Activated B cell treated with CpG ODN at 0.5 μM for 24 hours (primary cell): ENCODE results near the gene MYO10. TPM values are rescaled to one million over a fixed set of nuclear protein-coding genes. Genes with fewer than 3 reads are reported as not detected.
"Not testable (repeated sequence)": the region's sequence is repeated elsewhere in the genome, so short reads cannot be mapped to it uniquely, and the experiment has no call there.

Source experiments
- ATAC-seq: fragments of 200-7000 bp; cut with Tn5 transposase; one replicate; pipeline ENCODE4 v1.10.0; 2021; ENCODE audit warnings: low read depth, mild to moderate bottlenecking, moderate library complexity
- CTCF ChIA-PET: fragments of 350-600 bp; sonication (Branson Sonifier 250); formaldehyde crosslinking; loops from one replicate; lab custom pipeline; 2021; ENCODE audit warnings: antibody characterized with exemption; lab: Charles Lee
- POLR2A ChIA-PET: fragments of 350-600 bp; sonication (Branson Sonifier 250); formaldehyde crosslinking; loops from one replicate; lab custom pipeline; 2021; ENCODE audit warnings: antibody characterized with exemption; lab: Charles Lee
- DNase-seq: peaks from one replicate; pipeline ENCODE4 v3.0.0; 2022
- H3K27ac Mint-ChIP-seq: one replicate; pipeline ENCODE4 v1.8.0; 2020; ENCODE audit warnings: mixed read lengths
- H3K27me3 Mint-ChIP-seq: one replicate; pipeline ENCODE4 v1.8.0; 2021; ENCODE audit warnings: mixed read lengths
- H3K36me3 Mint-ChIP-seq: one replicate; pipeline ENCODE4 v1.8.0; 2021; ENCODE audit warnings: low read depth, mixed read lengths
- H3K4me1 Mint-ChIP-seq: one replicate; pipeline ENCODE4 v1.8.0; 2021; ENCODE audit warnings: mixed read lengths
- H3K4me3 Mint-ChIP-seq: one replicate; pipeline ENCODE4 v1.8.0; 2020; ENCODE audit warnings: mild to moderate bottlenecking, mixed read lengths
- H3K9me3 Mint-ChIP-seq: one replicate; pipeline ENCODE4 v1.8.0; 2020; ENCODE audit warnings: mixed read lengths
- intact Hi-C: fragments of 100-400 bp; cut with micrococcal nuclease; formaldehyde crosslinking; loops from one replicate; pipeline ENCODE4 v1.15.1; 2024
- total RNA-seq: library from RNA; stranded (reverse); gene quantifications from 2 replicates; pipeline ENCODE4 v1.2.3, GENCODE V29; 2022
- TF ChIP-seq, protein P1 (sequence below): fragments of 200-600 bp; IDR thresholded peaks from one replicate; pipeline ENCODE4 v1.8.0; 2022; ENCODE audit warnings: antibody characterized with exemption, mild to moderate bottlenecking

MYO10 gene
- total RNA-seq, 1 donor from 2014 or later = 0.13 TPM

DNA sequence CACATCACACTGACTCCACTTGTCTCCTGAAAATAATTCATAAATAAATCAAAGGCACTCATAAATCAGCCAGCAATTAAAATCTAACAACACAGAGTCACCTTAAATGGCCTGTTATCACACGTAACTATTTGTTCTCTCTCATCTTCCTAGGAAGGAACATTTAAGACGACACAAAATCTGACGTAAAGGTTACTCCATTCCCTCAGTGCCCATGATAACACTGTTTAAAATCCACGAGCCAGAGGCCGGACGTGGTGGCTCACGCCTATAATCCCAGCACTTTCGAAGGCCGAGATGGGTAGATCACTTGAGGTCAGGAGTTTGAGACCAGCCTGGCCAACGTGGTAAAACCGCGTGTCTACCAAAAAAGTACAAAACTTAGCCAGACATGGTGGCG lies 56.4 kb downstream of the MYO10 start:
- TF ChIP-seq, protein P1, sequence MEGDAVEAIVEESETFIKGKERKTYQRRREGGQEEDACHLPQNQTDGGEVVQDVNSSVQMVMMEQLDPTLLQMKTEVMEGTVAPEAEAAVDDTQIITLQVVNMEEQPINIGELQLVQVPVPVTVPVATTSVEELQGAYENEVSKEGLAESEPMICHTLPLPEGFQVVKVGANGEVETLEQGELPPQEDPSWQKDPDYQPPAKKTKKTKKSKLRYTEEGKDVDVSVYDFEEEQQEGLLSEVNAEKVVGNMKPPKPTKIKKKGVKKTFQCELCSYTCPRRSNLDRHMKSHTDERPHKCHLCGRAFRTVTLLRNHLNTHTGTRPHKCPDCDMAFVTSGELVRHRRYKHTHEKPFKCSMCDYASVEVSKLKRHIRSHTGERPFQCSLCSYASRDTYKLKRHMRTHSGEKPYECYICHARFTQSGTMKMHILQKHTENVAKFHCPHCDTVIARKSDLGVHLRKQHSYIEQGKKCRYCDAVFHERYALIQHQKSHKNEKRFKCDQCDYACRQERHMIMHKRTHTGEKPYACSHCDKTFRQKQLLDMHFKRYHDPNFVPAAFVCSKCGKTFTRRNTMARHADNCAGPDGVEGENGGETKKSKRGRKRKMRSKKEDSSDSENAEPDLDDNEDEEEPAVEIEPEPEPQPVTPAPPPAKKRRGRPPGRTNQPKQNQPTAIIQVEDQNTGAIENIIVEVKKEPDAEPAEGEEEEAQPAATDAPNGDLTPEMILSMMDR = no peak
- H3K27ac Mint-ChIP-seq = no peak overlapping the region
- POLR2A ChIA-PET = no interaction called here
- H3K27me3 Mint-ChIP-seq = no peaks in the 10 kb centered on the region
- CTCF ChIA-PET = no interaction called here
- H3K9me3 Mint-ChIP-seq = peaks cover 3% of the 10 kb centered on the region
- H3K4me1 Mint-ChIP-seq = no peaks in the 10 kb centered on the region
- no peaks in the 10 kb centered on the region for H3K36me3 Mint-ChIP-seq
- no peak overlapping the region for H3K4me3 Mint-ChIP-seq
- DNase-seq = no peak
- intact Hi-C loops = no loop called here
- no peak for ATAC-seq

DNA sequence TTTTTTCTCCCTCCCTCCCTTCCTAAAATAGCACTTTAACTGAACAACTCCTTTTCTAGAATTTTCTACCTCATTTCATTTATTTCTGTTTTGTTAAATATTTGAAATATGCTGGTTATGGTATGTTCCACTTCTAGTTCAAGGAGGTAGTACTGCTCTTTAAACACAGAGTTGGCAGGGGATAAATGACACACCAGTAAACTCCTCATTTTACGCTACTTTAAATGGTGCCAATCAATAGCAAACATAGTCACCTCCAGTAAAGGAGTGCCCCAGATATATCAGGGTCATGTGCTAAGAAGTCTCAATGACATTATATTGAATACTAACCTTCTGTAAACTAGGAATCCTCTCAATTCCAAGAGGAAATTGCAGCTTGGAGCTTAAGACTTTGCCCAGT lies 56.9 kb downstream of the MYO10 start:
- H3K4me3 Mint-ChIP-seq = no peak overlapping the region
- H3K9me3 Mint-ChIP-seq = peaks cover 7% of the 10 kb centered on the region
- DNase-seq (no peak), ATAC-seq (no peak)
- CTCF ChIA-PET = no interaction called here
- POLR2A ChIA-PET = no interaction called here
- no peak overlapping the region for H3K27ac Mint-ChIP-seq
- intact Hi-C loops = no loop called here
- no peaks in the 10 kb centered on the region for H3K4me1 Mint-ChIP-seq
- H3K27me3 Mint-ChIP-seq = no peaks in the 10 kb centered on the region
- TF ChIP-seq, protein P1 = no peak
- no peaks in the 10 kb centered on the region for H3K36me3 Mint-ChIP-seq

DNA sequence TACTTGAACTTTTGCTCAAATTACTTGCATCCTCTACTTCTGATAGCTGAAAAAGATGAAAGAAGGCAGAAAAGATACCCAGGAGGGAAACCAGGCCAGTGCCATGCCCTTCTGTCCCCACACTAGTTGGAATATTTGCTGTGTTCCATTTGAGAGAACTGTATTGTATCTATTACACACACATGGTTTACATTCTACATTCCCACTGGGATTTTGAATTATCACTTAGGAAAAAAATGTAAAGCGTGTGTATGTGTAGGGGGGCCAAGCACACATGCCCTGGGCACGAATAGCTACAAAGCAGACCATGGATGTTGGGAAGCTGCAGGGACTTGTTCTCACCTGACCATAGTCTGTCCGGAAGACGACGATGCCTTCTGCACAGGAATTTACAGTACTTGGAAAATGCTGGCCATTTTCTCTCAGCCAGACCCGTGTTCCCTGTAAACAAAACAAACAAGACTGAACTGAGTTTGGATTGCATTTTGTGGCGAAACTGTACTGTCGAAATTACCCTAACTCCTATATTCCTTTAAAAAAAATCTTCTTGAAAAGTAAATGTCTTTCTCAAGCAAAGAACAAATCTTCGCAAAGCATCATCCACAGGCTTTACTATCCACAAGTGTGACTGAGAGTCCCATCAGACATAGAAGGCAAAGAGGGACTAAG lies 58.7 kb downstream of the MYO10 start:
- no peaks in the 10 kb centered on the region for H3K27me3 Mint-ChIP-seq
- H3K4me1 Mint-ChIP-seq = no peaks in the 10 kb centered on the region
- intact Hi-C loops = no loop called here
- TF ChIP-seq, protein P1 = no peak
- no peak for DNase-seq
- no peak overlapping the region for H3K4me3 Mint-ChIP-seq
- H3K27ac Mint-ChIP-seq = no peak overlapping the region
- ChIA-PET CTCF (no interaction called here), POLR2A (no interaction called here)
- H3K9me3 Mint-ChIP-seq = peaks cover 13% of the 10 kb centered on the region
- no peaks in the 10 kb centered on the region for H3K36me3 Mint-ChIP-seq
- no peak for ATAC-seq

DNA sequence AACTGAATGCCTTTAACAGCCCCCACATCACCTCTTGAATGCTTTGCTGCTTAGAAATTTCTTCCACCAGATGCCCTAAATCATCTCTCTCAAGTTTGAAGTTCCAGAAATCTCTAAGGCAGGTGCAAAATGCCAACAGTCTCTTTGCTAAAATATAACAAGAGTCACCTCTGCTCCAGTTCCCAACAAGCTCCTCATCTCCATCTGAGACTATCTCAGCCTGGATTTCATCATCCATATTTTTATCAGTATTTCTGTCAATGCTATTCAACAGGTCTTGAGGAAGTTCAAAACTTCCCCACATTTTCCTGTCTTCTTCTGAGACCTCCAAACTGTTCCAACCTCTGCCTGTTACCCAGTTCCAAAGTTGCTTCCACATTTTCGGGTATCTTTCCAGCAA lies 61.7 kb downstream of the MYO10 start:
- intact Hi-C loops, H3K4me3 Mint-ChIP-seq, H3K4me1 Mint-ChIP-seq, H3K36me3 Mint-ChIP-seq, POLR2A ChIA-PET, DNase-seq, H3K27me3 Mint-ChIP-seq, ATAC-seq, CTCF ChIA-PET, H3K27ac Mint-ChIP-seq: not testable (repeated sequence)
- peaks cover 13% of the 10 kb centered on the region for H3K9me3 Mint-ChIP-seq

DNA sequence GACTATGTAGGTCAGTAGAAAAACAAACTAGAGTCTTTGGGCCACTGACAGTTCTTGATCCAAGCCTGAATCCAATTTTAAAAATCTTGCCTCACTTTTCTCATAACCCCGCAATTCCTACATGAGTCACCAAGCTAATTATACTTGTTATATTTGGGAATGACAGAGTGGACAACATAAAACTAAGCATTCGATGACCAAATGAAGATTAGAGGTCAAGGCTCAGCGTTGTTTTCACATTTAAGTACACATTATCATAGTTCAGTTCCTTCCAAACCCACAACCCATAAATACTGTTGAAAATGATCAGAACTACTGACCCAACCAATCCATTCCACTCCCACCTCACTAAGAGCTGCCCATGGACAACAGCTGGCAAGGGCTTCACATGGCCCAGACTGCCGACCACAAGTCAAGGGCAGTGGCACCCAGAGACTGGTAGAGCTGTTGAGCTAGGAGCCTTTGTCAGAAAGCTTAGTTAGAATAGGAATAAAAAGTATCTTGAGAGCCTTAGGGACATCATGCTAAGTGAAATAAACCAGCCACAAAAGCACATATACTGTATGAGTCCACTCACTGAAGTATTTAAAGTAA lies 64.2 kb downstream of the MYO10 start:
- H3K36me3 Mint-ChIP-seq = no peaks in the 10 kb centered on the region
- H3K4me1 Mint-ChIP-seq = no peaks in the 10 kb centered on the region
- no peak overlapping the region for H3K4me3 Mint-ChIP-seq
- TF ChIP-seq, protein P1 = no peak
- ATAC-seq (no peak), DNase-seq (no peak)
- peaks cover 14% of the 10 kb centered on the region for H3K9me3 Mint-ChIP-seq
- H3K27me3 Mint-ChIP-seq = no peaks in the 10 kb centered on the region
- ChIA-PET POLR2A (no interaction called here), CTCF (no interaction called here)
- intact Hi-C loops = no loop called here
- H3K27ac Mint-ChIP-seq = no peak overlapping the region
